Heart right ventricle (tissue), 16 donors: Measurements from ENCODE around the gene SCAF1. TPM values are rescaled to one million over a fixed set of nuclear protein-coding genes. Genes with fewer than 3 reads are reported as not detected.

ENCODE experiments used
- ATAC-seq, 8 donors: fragments of 200-7000 bp; cut with Tn5 transposase; one replicate each; pipeline ENCODE4 v1.9.1; 2020; ENCODE audit warnings: mild to moderate bottlenecking in 8 of 8, moderate library complexity in 8 of 8, moderate number of reproducible peaks in 1 of 8
- DNase-seq, 2 donors: peaks; one replicate each; pipeline ENCODE4 v3.0.0-alpha.2; 2020
- H3K27ac ChIP-seq, 10 donors: fragments of 200-600 bp; sonication (generic) in 2 of 10; one replicate each; pipeline versions ENCODE4 v1.5.0 to v1.8.0; 2020 to 2022; ENCODE audit warnings: mild to moderate bottlenecking in 3 of 10
- H3K27me3 ChIP-seq, 7 donors: fragments of 200-600 bp; one replicate each; pipeline ENCODE4 v1.8.0; 2021 to 2022; ENCODE audit warnings: mild to moderate bottlenecking in 2 of 7
- H3K36me3 ChIP-seq, 9 donors: fragments of 200-600 bp; sonication (generic) in 1 of 9; one replicate each; pipeline versions ENCODE4 v1.5.0 to v1.8.0; 2020 to 2022; ENCODE audit warnings: mild to moderate bottlenecking in 2 of 9
- H3K4me1 ChIP-seq, 9 donors: fragments of 200-600 bp; sonication (generic) in 1 of 9; one replicate each; pipeline versions ENCODE4 v1.5.0 to v1.8.0; 2020 to 2022; ENCODE audit warnings: mild to moderate bottlenecking in 4 of 9
- H3K4me3 ChIP-seq, 10 donors: fragments of 200-600 bp; sonication (generic) in 2 of 10; one replicate each; pipeline versions ENCODE4 v1.5.0 to v1.8.0; 2020 to 2022; ENCODE audit warnings: mild to moderate bottlenecking in 7 of 10, moderate library complexity in 2 of 10
- H3K9me3 ChIP-seq, 11 donors: fragments of 200-600 bp in 10 of 11; sonication (generic) in 2 of 11; one replicate each; pipeline versions ENCODE4 v1.5.0 to v1.8.0; 2013 to 2022; ENCODE audit warnings: mild to moderate bottlenecking in 2 of 11, control low read depth in 1 of 11, moderate library complexity in 1 of 11
- CTCF ChIP-seq, 9 donors: fragments of 200-600 bp; sonication (generic) in 2 of 9; IDR thresholded peaks; one replicate each; pipeline versions ENCODE4 v1.5.0 to v1.8.0; 2021 to 2022; ENCODE audit warnings: antibody characterized with exemption in 9 of 9, mild to moderate bottlenecking in 5 of 9, moderate library complexity in 1 of 9
- WGBS, 2 donors: extraction: QIAGEN DNeasy Blood & Tissue Kit; methylation state at CpG; one replicate each; pipeline ENCODE4 v1.1.7; 2013; ENCODE audit warnings: inconsistent platforms in 1 of 2; 5-methylcytosine and 5-hydroxymethylcytosine counted together
- intact Hi-C, 10 donors: fragments of 100-400 bp; cut with DNase I; formaldehyde crosslinking; loops; one replicate each; pipeline versions ENCODE4 v1.11.1 to v1.14.2; 2022
- polyA plus RNA-seq, 2 donors: library from polyadenylated mRNA; stranded (reverse); fragments of 200-250 nt; gene quantifications; one replicate each; pipeline ENCODE4 v1.2.3, GENCODE V29; 2013
- total RNA-seq, 10 donors: library from RNA; stranded (reverse); fragmentation: NEBNext Ultra II Directional in 3 of 10; extraction: Animal tissue kit (Norgen Biotek cat#: 25700) in 3 of 10; gene quantifications; one replicate each; pipeline versions ENCODE4 v1.2.1 to v1.2.4, GENCODE V29; 2021 to 2023
- donor health status: Arrhythmogenic right ventricular cardiomyopathy.
- donor health status: ischemic (EF 13 %, LVEDD 7.1; RV severe dilation, severe dysfunction).
- donor health status: healthy with polysubstance abuse.
- donor health status: DM: no; HTN: yes; CAD: no.
- donor health status: DM: no; HTN: no; CAD: no.
- donor health status: ischemic (EF 25% LVEDD 6.9; RV normal size, moderate dysfunction).
- donor health status: ischemic (EF 25% LVEDD 5.7; RV mildly dilated, moderate dysfunction).
- donor health status: healthy.
- donor health status: DM: yes; HTN: yes; CAD: no.
- donor health status: Ischemic cardiomyopathy.
- donor health status: ischemic (EF 35%, LVEDD 5.7; RV mildly dilated, moderate dysfunction).
- donor health status: nonischemic (EF 11% LVEDD 7.7; RV severe dilation, severe dysfunction).
- donor health status: DM: yes; HTN: yes; CAD: no.
- donor health status: PGD.
- donor health status: ischemic (EF 29% LVEDD 5.4; RV normal size, mild dysfunction).
- donor health status: nonischemic (EF 23%, LVEDD 6.1; RV moderate dilation, normal function).

The SCAF1 gene
- total and polyA plus RNA-seq, 12 donors, result 20.2 to 60.5 (median 44.8) TPM

GRCh38 chr19:49646586-49646985 lies 4.6 kb downstream of the SCAF1 start:
- DNase-seq (no peak), ATAC-seq (no peak)
- Histone ChIP-seq H3K9me3 (no peaks in the 10 kb centered on the region), H3K36me3 (peaks cover 0 to 66% (median 23%) of the 10 kb centered on the region in 9 donors), H3K27me3 (no peaks in the 10 kb centered on the region), H3K27ac (no peak overlapping the region), H3K4me1 (peaks cover 4 to 36% (median 21%) of the 10 kb centered on the region in 9 donors), H3K4me3 (no peak overlapping the region)
- WGBS, 2 donors, result 89 to 95% methylated on average over 17 of the region's 17 CpGs
- intact Hi-C loops, result no loop called here
- TF ChIP-seq CTCF (IDR thresholded peaks at IDR 0.05), result no peak

GRCh38 chr19:49651029-49651819 lies 9.2 kb downstream of the SCAF1 start:
- no peak for TF ChIP-seq CTCF (IDR thresholded peaks at IDR 0.05)
- Histone ChIP-seq H3K27ac (no peak overlapping the region), H3K36me3 (peaks cover 0 to 93% (median 61%) of the 10 kb centered on the region in 9 donors), H3K27me3 (no peaks in the 10 kb centered on the region), H3K4me3 (no peak overlapping the region), H3K4me1 (peaks cover 0 to 3% (median 0%) of the 10 kb centered on the region in 9 donors), H3K9me3 (no peaks in the 10 kb centered on the region)
- intact Hi-C loops, result no loop called here
- DNase-seq (no peak), ATAC-seq (no peak)
- WGBS, 2 donors, result 97 to 98% methylated on average over 60 to 72 of the region's 72 CpGs

- ATAC-seq (no peak), DNase-seq (no peak)
- TF ChIP-seq CTCF (IDR thresholded peaks at IDR 0.05), result no peak
- no peak overlapping the region for H3K4me3 ChIP-seq
- 97% methylated on average over 100 to 110 of the region's 110 CpGs for WGBS, 2 donors
- intact Hi-C loops, result no loop called here
- H3K27me3 ChIP-seq, result no peaks in the 10 kb centered on the region
- no peaks in the 10 kb centered on the region for H3K9me3 ChIP-seq
- H3K4me1 ChIP-seq, result peaks cover 0 to 3% (median 0%) of the 10 kb centered on the region in 9 donors
- H3K27ac ChIP-seq, result no peak overlapping the region
- H3K36me3 ChIP-seq, result peaks cover 0 to 93% (median 61%) of the 10 kb centered on the region in 9 donors
Observed at GRCh38 chr19:49651820-49652550, 10.0 kb downstream of the SCAF1 start.

- intact Hi-C loops, result no loop called here
- Histone ChIP-seq H3K36me3 (peaks cover 0 to 93% (median 64%) of the 10 kb centered on the region in 9 donors), H3K4me3 (no peak overlapping the region), H3K4me1 (peaks cover 0 to 3% (median 0%) of the 10 kb centered on the region in 9 donors), H3K27me3 (no peaks in the 10 kb centered on the region), H3K27ac (no peak overlapping the region), H3K9me3 (no peaks in the 10 kb centered on the region)
- ATAC-seq (peak in 1 of 8 donors; percentile 8), DNase-seq (no peak)
- TF ChIP-seq CTCF (IDR thresholded peaks at IDR 0.05), result no peak
- 94 to 95% methylated on average over 55 to 58 of the region's 58 CpGs for WGBS, 2 donors
Observed at GRCh38 chr19:49652551-49653465, 10.8 kb downstream of the SCAF1 start.
